KBM-7 (cell line): ENCODE measurements around the gene CTDSP2.
"Not testable (repeated sequence)": the region's sequence is repeated elsewhere in the genome, so short reads cannot be mapped to it uniquely, and the experiment has no call there.

Experiments
- DNase-seq: peaks from one replicate; pipeline ENCODE4 v3.0.0-alpha.2; 2015
- in situ Hi-C: fragments of 300-500 bp; cut with MboI; formaldehyde crosslinking; loops from 2 replicates; pipeline ENCODE4 v1.14.3; 2020; ENCODE audit warnings: low sequenced_read_pairs, low pct_unique_long_range_greater_than_20kb, mixed read lengths

The CTDSP2 gene

GRCh38 chr12:57802607-57803006 lies 43.9 kb downstream of the CTDSP2 start:
- in situ Hi-C loops, result no loop called here
- DNase-seq, result no peak

GRCh38 chr12:57800965-57801364 lies 45.6 kb downstream of the CTDSP2 start:
- DNase-seq, result no peak
- in situ Hi-C loops, result no loop called here

- in situ Hi-C loops, result no loop called here
- DNase-seq, result peak; percentile 60
Observed at GRCh38 chr12:57797933-57798332, 48.6 kb downstream of the CTDSP2 start.

GRCh38 chr12:57796996-57797395 lies 49.5 kb downstream of the CTDSP2 start:
- DNase-seq, result no peak
- in situ Hi-C loops, result no loop called here

GRCh38 chr12:57795354-57795753 lies 51.2 kb downstream of the CTDSP2 start:
- no peak for DNase-seq
- in situ Hi-C loops, result no loop called here

GRCh38 chr12:57793920-57794319 lies 52.6 kb downstream of the CTDSP2 start:
- in situ Hi-C loops, result no loop called here
- no peak for DNase-seq

GRCh38 chr12:57783861-57784260 lies 62.7 kb downstream of the CTDSP2 start:
- no peak for DNase-seq
- in situ Hi-C loops, result no loop called here

- no peak for DNase-seq
- in situ Hi-C loops, result no loop called here
Observed at GRCh38 chr12:57783466-57783801, 63.1 kb downstream of the CTDSP2 start.

- in situ Hi-C loops, result no loop called here
- DNase-seq, result peak; percentile 93
Observed at GRCh38 chr12:57782608-57783465, 63.7 kb downstream of the CTDSP2 start, which contains the start of gene TSFM. Gene TSFM, plus strand, starts transcription at chr12:57782787. Its CDS starts 15 bp downstream, at chr12:57782802.

GRCh38 chr12:57782243-57782607 lies 64.3 kb downstream of the CTDSP2 start:
- no peak for DNase-seq
- in situ Hi-C loops, result no loop called here

GRCh38 chr12:57781801-57782200 lies 64.7 kb downstream of the CTDSP2 start:
- no peak for DNase-seq
- in situ Hi-C loops, result no loop called here

- peak; percentile 44 for DNase-seq
Observed at GRCh38 chr12:57781244-57781643, 65.3 kb downstream of the CTDSP2 start.

GRCh38 chr12:57780284-57780897 lies 66.1 kb downstream of the CTDSP2 start:
- no peak for DNase-seq
- in situ Hi-C loops, result no loop called here

More at GRCh38 chr12:57781244-57781643, 65.3 kb downstream of the CTDSP2 start:
- in situ Hi-C loops, result no loop called here

GRCh38 chr12:57779736-57780135 lies 66.8 kb downstream of the CTDSP2 start:
- no peak for DNase-seq
- in situ Hi-C loops, result no loop called here

GRCh38 chr12:57777911-57778310 lies 68.6 kb downstream of the CTDSP2 start:
- in situ Hi-C loops, result no loop called here
- no peak for DNase-seq

GRCh38 chr12:57777367-57777766 lies 69.2 kb downstream of the CTDSP2 start:
- no peak for DNase-seq
- in situ Hi-C loops, result no loop called here

- no peak for DNase-seq
- in situ Hi-C loops, result no loop called here
Observed at GRCh38 chr12:57776247-57776587, 70.3 kb downstream of the CTDSP2 start.

- in situ Hi-C loops, result no loop called here
- peak; percentile 34 for DNase-seq
Observed at GRCh38 chr12:57775563-57776246, 70.8 kb downstream of the CTDSP2 start.

- in situ Hi-C loops, result no loop called here
- DNase-seq, result no peak
Observed at GRCh38 chr12:57775044-57775443, 71.5 kb downstream of the CTDSP2 start.

- DNase-seq, in situ Hi-C loops: not testable (repeated sequence)
Observed at GRCh38 chr12:57774634-57775033, 71.9 kb downstream of the CTDSP2 start.
